ENCODE results near the gene KARS1. TPM values are rescaled to one million over a fixed set of nuclear protein-coding genes. Genes with fewer than 3 reads are reported as not detected.

Gene KARS1
- 351 and 352 TPM in 2 replicates for total RNA-seq (2014; rRNA removed; shearing (Covaris generic))
- 273 and 281 TPM in 2 replicates for polyA plus RNA-seq (2015; cell fraction: cytosol; rRNA removed)
- 261 and 272 TPM in 2 replicates for polyA plus RNA-seq (2015; cell fraction: nucleus; rRNA removed)

GRCh38 chr16:75647492-75648264 lies at the start of gene KARS1, which contains the start of gene TERF2IP:
KARS1 (minus strand) TSS chr16:75647665; CDS start chr16:75647639, 26 bp downstream.
TERF2IP (plus strand) TSS chr16:75647773; CDS start chr16:75647883, 110 bp downstream.
- DNase-seq (ENCODE audit: low read depth): peak; percentile 95

GRCh38 chr16:75695708-75696107 lies 48.2 kb upstream of the KARS1 start:
- DNase-seq (ENCODE audit: low read depth): no peak

GRCh38 chr16:75687361-75687760 lies 39.9 kb upstream of the KARS1 start:
- DNase-seq (ENCODE audit: low read depth): no peak

- no peak for DNase-seq (ENCODE audit: low read depth)
These were observed 34.8 kb upstream of the KARS1 start for GRCh38 chr16:75682308-75682707.

GRCh38 chr16:75679366-75679765 lies 31.9 kb upstream of the KARS1 start:
- no peak for DNase-seq (ENCODE audit: low read depth)

GRCh38 chr16:75676909-75677308 lies 29.4 kb upstream of the KARS1 start, which contains the start of gene CPHXL2:
CPHXL2 (minus strand) TSS chr16:75677009; CDS start chr16:75676999, 10 bp downstream.
- no peak for DNase-seq (ENCODE audit: low read depth)

- DNase-seq (ENCODE audit: low read depth): no peak
These were observed 20.0 kb upstream of the KARS1 start for GRCh38 chr16:75667503-75667902.

GRCh38 chr16:75660726-75661302 lies 13.3 kb upstream of the KARS1 start:
- no peak for DNase-seq (ENCODE audit: low read depth)

GRCh38 chr16:75660321-75660720 lies 12.9 kb upstream of the KARS1 start:
- DNase-seq (ENCODE audit: low read depth): no peak

- no peak for DNase-seq (ENCODE audit: low read depth)
These were observed 10.7 kb upstream of the KARS1 start for GRCh38 chr16:75658175-75658574.

- DNase-seq (ENCODE audit: low read depth): no peak
These were observed 6.5 kb upstream of the KARS1 start for GRCh38 chr16:75653922-75654321.

- peak; percentile 69 for DNase-seq (ENCODE audit: low read depth)
These were observed 1.0 kb upstream of the KARS1 start for GRCh38 chr16:75648265-75649076.

GRCh38 chr16:75647112-75647491 lies 363 bp downstream of the KARS1 start:
- no peak for DNase-seq (ENCODE audit: low read depth)

GRCh38 chr16:75644240-75645012 lies 3.0 kb downstream of the KARS1 start:
- DNase-seq (ENCODE audit: low read depth): no peak

- DNase-seq (ENCODE audit: low read depth): no peak
These were observed 6.9 kb downstream of the KARS1 start for GRCh38 chr16:75640598-75640997.

- no peak for DNase-seq (ENCODE audit: low read depth)
These were observed 12.4 kb downstream of the KARS1 start for GRCh38 chr16:75635036-75635435.

- DNase-seq (ENCODE audit: low read depth): no peak
These were observed 14.6 kb downstream of the KARS1 start for GRCh38 chr16:75632857-75633256.

GRCh38 chr16:75630052-75630451 lies 17.4 kb downstream of the KARS1 start:
- no peak for DNase-seq (ENCODE audit: low read depth)

- no peak for DNase-seq (ENCODE audit: low read depth)
These were observed 18.3 kb downstream of the KARS1 start for GRCh38 chr16:75629132-75629531.

- no peak for DNase-seq (ENCODE audit: low read depth)
These were observed 19.1 kb downstream of the KARS1 start for GRCh38 chr16:75628351-75628750.

- peak; percentile 13 for DNase-seq (ENCODE audit: low read depth)
These were observed 19.6 kb downstream of the KARS1 start for GRCh38 chr16:75627851-75628250.
